Right lobe of liver (tissue), 6 donors: ENCODE data around the gene NDUFV2. TPM values are rescaled to one million over a fixed set of nuclear protein-coding genes. Genes with fewer than 3 reads are reported as not detected.
A peak's percentile ranks its signal among the peaks of the same experiment; 100 is the strongest.

ENCODE experiments used
- ATAC-seq, 4 donors: fragments of 200-7000 bp; cut with Tn5 transposase; one replicate each; pipeline ENCODE4 v1.9.1; 2020; ENCODE audit warnings: mild to moderate bottlenecking in 4 of 4, moderate library complexity in 4 of 4
- DNase-seq, 3 donors: peaks; one replicate each; pipeline ENCODE4 v3.0.0-alpha.2; 2020
- H3K27ac ChIP-seq, 3 donors: fragments of 200-600 bp; one replicate each; pipeline ENCODE4 v1.8.0; 2022
- H3K27me3 ChIP-seq, 2 donors: fragments of 200-600 bp; one replicate each; pipeline ENCODE4 v1.8.0; 2022
- H3K36me3 ChIP-seq, 4 donors: fragments of 200-600 bp; sonication (generic) in 1 of 4; one replicate each; pipeline versions ENCODE4 v1.5.1 to v1.8.0; 2017 to 2022; ENCODE audit warnings: control low read depth in 1 of 4
- H3K4me1 ChIP-seq, 4 donors: fragments of 200-600 bp; sonication (generic) in 1 of 4; one replicate each; pipeline versions ENCODE4 v1.5.1 to v1.8.0; 2017 to 2022; ENCODE audit warnings: control low read depth in 1 of 4
- H3K4me3 ChIP-seq, 3 donors: fragments of 200-600 bp; one replicate each; pipeline ENCODE4 v1.8.0; 2022
- H3K9me3 ChIP-seq, 4 donors: fragments of 200-600 bp; sonication (generic) in 1 of 4; one replicate each; pipeline versions ENCODE4 v1.5.1 to v1.8.0; 2017 to 2022; ENCODE audit warnings: control low read depth in 1 of 4
- CTCF ChIP-seq, 4 donors: fragments of 200-600 bp in 3 of 4; fragments of 450-650 bp in 1 of 4; IDR thresholded peaks; one replicate each; pipeline versions ENCODE4 v1.5.1 to v1.8.0; 2016 to 2022; ENCODE audit warnings: antibody characterized with exemption in 4 of 4, mild to moderate bottlenecking in 2 of 4
- POLR2A ChIP-seq: fragments of 450-650 bp; IDR thresholded peaks from one replicate; pipeline ENCODE4 v1.6.1; 2017; ENCODE audit warnings: antibody characterized with exemption, mild to moderate bottlenecking
- WGBS: methylation state at CpG from one replicate; pipeline ENCODE4 v1.1.6; 2018; ENCODE audit warnings: low coverage, low lambda C conversion rate; ENCODE audit not compliant: insufficient coverage; ENCODE audit errors: missing lambda C conversion rate; 5-methylcytosine and 5-hydroxymethylcytosine counted together
- intact Hi-C, 2 donors: fragments of 100-400 bp; cut with DNase I; formaldehyde crosslinking; loops; one replicate each; pipeline versions ENCODE4 v1.11.2 to v1.14.1; 2022
- total RNA-seq, 6 experiments: library from RNA; depleted of rRNA in 2 of 6; stranded (reverse); fragments of >200 nt in 2 of 6; fragmentation: NEBNext Ultra II Directional in 3 of 6; extraction: Animal tissue kit (Norgen Biotek cat#: 25700) in 3 of 6; gene quantifications; one replicate each; pipeline versions ENCODE4 v1.1.0 to v1.2.4, GENCODE V29; 2016 to 2023
- donor health status: DM: no; HTN: yes; CAD: no.
- donor health status: DM: no; HTN: no; CAD: no.
- donor health status: DM: no; HTN: no; CAD: no.
- donor health status: DM: no; HTN: yes; CAD: no.
- donor health status: DM: no; HTN: yes; CAD: no.

NDUFV2 gene
- total RNA-seq, 6 experiments from 2014 or later: 164 to 236 (median 183) TPM

GRCh38 chr18:9094307-9095226 is 7.9 kb upstream of the NDUFV2 start:
- intact Hi-C loops: no loop called here
- Histone ChIP-seq H3K27ac (peak overlapping the region in 2 of 3 donors; percentile 54 to 67), H3K4me1 (peaks cover 0 to 31% (median 6%) of the 10 kb centered on the region in 4 donors), H3K36me3 (no peaks in the 10 kb centered on the region), H3K9me3 (no peaks in the 10 kb centered on the region), H3K4me3 (no peak overlapping the region), H3K27me3 (no peaks in the 10 kb centered on the region)
- TF ChIP-seq POLR2A (no peak), CTCF (IDR thresholded peaks at IDR 0.05) (no peak)
- DNase-seq (no peak), ATAC-seq (peak; percentile 47 to 64 (median 58))
- 47% methylated on average over 7 of the region's 7 CpGs for WGBS

GRCh38 chr18:9095297-9096006 is 7.0 kb upstream of the NDUFV2 start:
- no peaks in the 10 kb centered on the region for H3K9me3 ChIP-seq
- peaks cover 0 to 31% (median 6%) of the 10 kb centered on the region in 4 donors for H3K4me1 ChIP-seq
- DNase-seq (no peak), ATAC-seq (no peak)
- TF ChIP-seq POLR2A (no peak), CTCF (IDR thresholded peaks at IDR 0.05) (no peak)
- intact Hi-C loops: no loop called here
- H3K27me3 ChIP-seq: no peaks in the 10 kb centered on the region
- no peaks in the 10 kb centered on the region for H3K36me3 ChIP-seq
- H3K27ac ChIP-seq: peak overlapping the region in 1 of 3 donors; percentile 37
- no peak overlapping the region for H3K4me3 ChIP-seq
- WGBS: 43% methylated on average over 7 of the region's 9 CpGs

GRCh38 chr18:9096007-9096371 is 6.5 kb upstream of the NDUFV2 start:
- DNase-seq: no peak
- intact Hi-C loops: no loop called here
- Histone ChIP-seq H3K27me3 (no peaks in the 10 kb centered on the region), H3K4me3 (no peak overlapping the region), H3K9me3 (no peaks in the 10 kb centered on the region), H3K27ac (no peak overlapping the region), H3K36me3 (no peaks in the 10 kb centered on the region), H3K4me1 (peaks cover 0 to 31% (median 6%) of the 10 kb centered on the region in 4 donors)
- TF ChIP-seq CTCF (IDR thresholded peaks at IDR 0.05) (no peak), POLR2A (no peak)
- no peak for ATAC-seq
- 74% methylated on average over 3 of the region's 3 CpGs for WGBS

GRCh38 chr18:9096685-9097084 is 5.8 kb upstream of the NDUFV2 start:
- Histone ChIP-seq H3K36me3 (no peaks in the 10 kb centered on the region), H3K4me1 (peaks cover 0 to 35% (median 6%) of the 10 kb centered on the region in 4 donors), H3K9me3 (no peaks in the 10 kb centered on the region), H3K27ac (no peak overlapping the region), H3K4me3 (no peak overlapping the region), H3K27me3 (no peaks in the 10 kb centered on the region)
- intact Hi-C loops: no loop called here
- DNase-seq: no peak
- WGBS: 75% methylated on average over 2 of the region's 2 CpGs
- TF ChIP-seq POLR2A: no peak
- no peak for TF ChIP-seq CTCF (IDR thresholded peaks at IDR 0.05)
- ATAC-seq: no peak
